ENCODE results near the gene DAZL.
"Not testable (repeated sequence)": the region's sequence is repeated elsewhere in the genome, so short reads cannot be mapped to it uniquely, and the experiment has no call there.

DAZL gene, protein sequence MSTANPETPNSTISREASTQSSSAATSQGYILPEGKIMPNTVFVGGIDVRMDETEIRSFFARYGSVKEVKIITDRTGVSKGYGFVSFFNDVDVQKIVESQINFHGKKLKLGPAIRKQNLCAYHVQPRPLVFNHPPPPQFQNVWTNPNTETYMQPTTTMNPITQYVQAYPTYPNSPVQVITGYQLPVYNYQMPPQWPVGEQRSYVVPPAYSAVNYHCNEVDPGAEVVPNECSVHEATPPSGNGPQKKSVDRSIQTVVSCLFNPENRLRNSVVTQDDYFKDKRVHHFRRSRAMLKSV

DNA sequence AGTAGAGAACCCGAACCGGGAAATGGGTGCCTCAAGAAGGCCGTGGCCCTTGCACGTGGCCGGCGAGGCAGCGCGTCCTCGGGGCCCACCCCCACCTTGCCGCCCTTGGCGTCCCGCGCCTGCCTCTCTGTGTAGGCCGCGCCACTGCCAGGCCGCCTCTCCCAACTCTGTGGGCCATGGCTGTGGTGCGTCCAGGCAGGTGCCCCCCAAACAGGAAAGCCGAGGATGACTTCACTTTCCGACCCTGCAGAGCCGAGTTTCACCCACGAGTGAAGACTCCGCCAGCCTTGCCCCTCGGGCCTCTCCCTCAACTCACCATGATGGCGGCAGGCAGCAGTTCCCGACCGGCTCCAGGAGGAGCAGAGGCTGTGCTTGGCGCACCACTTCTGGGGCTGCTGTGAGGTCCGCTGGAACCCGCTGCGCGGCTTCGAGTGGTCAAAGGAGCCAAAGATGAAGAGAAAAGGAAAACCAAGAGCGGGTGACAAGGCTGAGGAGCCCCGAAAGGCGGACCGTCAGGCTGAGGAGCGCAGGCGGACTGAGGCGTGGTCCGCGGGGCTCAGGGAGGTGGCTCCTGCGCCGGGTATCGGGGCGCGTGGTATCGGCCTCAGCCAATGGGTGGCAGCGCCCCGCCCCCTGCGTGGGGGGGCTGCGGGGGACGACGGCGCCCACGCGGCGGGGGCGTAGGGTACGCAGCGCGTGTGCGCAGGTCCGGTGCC, at the start of gene DAZL:
DAZL (minus strand) TSS at position 537 of the 716 bp plus-strand sequence; CDS start at position 319, 218 bp downstream.
- no peak for FAIRE-seq

DNA sequence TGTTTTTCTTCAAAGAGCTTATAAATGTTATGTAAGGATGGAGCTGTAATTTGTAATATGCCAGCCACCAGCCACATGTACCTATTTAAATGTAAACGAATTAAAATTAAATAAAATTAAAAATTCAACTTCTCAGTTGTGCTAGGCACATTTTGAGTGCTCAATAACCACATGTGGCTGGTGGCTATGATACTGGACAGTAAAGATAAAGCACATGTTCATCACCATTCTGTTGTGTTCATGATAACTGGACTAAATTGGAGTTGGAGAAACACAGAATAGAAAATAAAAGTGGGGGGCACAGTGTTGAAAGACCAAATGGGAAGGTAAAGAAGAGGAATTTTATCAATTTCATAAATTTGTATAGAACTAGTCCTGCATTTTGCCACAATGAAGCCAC, 49.8 kb upstream of the DAZL start:
- FAIRE-seq = no peak

DNA sequence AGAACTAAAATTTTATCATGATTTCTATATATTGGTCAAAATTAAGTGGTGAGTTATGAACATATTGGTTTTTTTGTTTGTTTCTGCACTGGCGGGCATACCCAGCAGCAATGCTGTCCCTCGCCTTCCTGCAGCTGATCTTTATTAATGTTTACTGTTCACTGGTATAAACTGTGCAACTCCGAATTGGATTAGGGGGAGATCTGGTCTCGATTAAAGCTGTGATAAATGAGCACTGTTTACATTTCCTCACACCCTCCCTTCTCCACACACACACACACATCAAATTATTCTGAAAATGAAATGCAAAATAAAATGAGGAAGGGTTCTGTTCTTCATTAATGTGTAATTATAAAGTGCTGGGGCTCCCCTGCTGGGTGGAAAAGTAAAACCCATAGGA, 48.5 kb upstream of the DAZL start:
- no peak for FAIRE-seq

DNA sequence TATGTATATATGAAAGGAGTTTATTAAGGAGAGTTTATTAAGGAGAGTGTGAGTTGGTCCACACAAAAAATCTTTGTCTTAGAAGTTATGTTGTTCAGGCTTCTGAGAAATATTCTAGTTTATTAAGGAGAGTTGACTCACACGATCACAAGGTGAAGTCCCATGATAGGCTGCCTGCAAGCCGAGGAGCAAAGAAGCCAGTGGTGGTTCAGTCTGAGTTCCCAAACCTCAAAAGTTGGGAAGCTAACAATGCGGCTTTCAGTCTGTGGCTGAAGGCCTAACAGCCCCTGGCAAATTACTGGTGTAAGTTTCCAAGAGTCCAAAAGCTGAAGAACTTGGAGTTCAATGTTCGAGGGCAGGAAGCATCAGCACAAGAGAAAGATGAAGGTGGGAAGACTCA, 42.4 kb upstream of the DAZL start:
- FAIRE-seq = no peak

DNA sequence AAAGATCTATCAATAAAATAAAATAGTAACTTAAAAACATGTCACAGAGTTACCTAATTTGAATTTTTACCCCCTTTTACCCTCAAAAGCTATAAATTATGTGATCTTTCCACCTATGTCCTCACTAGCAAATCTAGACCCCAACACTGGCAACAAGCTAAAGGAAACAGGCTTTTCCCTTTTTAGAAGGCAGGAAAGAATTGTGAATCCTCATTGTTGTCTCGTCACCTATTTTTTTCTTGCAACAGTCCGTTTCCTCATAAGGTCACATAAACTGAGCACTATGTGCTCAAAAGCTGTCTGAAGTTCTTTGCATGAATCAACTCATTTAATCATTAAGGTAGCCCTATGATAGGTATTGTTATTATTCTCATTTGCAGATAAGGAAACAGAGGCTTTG, 34.6 kb upstream of the DAZL start:
- no peak for FAIRE-seq

DNA sequence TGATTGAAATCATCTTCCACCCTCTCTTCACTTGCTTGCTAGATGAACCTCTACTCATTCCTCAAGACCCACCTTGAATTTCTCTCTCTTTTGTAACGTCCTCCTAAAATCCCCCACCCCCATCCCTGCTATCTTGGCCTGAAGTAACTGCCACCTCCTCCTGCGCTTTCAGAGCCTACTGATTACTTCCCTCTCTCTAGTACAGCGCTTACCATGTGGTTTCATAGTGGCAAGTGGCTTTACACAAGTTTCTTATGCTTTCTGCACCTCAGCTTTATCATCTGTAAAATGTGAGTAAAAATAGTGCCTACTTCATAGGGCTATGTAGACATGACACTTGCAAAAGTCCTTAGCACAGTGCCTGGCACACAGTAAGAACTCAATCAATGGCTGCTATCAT, 28.7 kb upstream of the DAZL start:
- no peak for FAIRE-seq

DNA sequence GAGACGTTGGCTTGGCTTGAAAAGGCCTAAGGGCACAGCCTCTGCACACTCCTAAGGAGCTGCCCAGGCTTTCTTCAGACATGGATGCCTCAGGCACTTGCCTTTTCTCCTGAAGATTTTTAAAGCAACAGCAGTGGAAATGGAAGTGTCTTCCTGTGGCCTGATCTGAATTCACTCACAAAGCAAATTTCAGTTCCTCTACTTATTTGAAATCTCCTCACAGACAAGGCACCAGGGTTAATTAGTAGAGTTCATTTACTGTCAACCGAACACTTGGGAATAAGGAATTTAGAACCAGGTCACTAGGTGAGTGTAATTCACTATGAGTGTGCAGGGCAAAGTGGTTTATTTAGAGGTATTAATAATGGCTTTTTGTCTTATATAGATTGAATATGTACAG, 27.2 kb upstream of the DAZL start:
- FAIRE-seq = no peak

DNA sequence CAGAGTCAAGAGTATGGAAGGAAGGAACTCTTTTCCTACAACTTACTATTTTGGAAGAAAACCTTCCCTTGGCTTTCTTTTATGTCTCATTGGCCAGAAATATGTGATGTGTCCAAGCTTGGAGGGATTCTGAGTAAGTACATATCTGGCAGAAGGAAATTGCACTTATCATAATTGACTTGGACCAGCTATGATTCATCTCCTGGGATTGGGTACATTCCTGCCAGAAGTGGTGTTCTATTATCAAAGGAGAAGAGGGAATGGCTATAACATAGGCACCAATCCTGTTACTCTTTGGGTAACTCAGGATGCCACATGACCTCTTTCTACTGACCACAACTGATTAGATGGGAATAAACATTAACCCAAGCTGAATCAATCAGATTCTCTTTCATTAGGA, 13.5 kb upstream of the DAZL start:
- FAIRE-seq = no peak

DNA sequence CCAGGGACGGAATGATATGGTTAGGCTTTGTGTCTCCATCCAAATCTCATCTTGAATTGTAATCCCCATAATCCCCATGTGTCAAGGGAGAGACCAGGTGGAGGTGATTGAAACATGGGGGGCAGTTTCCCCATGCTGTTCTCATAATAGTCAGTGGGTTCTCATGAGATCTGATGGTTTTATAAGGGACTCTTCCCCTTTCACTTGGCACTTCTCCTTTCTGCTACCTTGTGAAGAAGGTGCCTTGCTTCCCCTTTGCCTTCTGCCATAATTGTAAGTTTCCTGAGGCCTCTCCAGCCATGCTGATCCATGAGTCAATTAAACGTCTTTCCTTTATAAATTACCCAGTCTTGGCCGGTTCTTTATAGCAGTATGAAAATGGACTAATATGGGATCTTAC, 11.9 kb upstream of the DAZL start:
- FAIRE-seq = not testable (repeated sequence)

DNA sequence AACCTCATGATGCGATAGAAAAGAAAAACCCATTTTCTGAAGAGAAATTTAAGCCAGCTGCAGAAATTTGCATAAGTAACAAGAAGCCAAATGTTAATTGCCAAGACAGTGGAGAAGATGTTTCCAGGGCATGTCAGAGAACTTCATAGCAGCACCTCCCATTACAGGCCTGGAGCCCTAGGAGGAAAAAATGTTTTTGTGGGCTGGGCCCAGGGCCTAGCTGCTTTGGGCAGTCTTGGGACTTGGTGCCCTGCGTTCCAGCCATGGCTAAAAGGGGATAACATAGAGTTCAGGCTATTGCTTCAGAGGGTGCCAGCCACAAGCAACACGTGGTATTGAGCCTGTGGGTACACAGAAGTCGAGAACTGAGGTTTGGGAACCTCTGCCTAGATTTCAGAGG, 10.9 kb upstream of the DAZL start:
- no peak for FAIRE-seq

DNA sequence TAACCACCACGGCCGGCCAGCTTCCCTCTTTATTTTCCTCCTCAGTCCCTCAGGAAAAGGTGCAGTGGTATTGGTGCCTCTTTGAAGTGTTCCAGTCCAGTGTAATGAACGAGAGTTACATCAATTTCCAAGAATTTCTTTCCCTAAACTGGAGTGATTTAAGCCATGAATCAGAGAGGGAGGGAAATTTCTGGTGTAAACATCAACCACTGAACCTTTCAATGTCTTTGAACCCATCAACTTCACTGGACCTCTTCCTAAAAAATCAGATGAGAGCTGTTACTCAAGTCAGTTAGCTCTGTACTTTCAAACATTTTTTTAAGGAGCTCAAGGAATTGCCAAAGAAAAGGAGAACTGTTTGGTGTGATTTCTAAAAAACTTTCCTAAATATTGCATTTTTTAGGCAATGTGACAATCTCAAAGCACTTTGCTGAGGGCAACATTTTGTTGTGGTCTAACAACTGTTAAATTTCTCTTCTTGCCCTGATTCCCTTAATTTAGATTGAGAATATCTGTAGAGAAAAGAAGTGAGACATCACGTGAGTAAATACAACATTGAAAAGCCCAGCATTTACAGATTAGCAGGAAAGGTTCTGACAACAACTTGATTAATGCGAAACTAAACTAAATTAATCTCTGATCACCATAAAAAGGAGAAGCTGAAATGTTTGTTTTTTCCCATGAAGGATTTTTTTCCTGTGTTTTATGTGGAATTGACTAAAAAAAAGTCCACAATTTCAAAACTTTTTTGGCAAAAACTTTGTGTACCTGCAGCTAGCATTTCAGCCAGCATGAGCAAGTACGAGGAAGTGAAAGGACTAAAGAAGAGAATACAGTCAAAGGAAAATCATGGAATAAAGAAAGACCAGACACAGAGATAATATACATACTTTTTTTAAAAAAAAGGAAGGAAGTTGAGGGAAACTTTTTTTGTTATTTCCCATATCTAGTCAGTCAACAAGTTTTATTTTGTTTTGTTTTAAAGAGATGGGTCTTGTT, 9.1 kb upstream of the DAZL start:
- no peak for FAIRE-seq

DNA sequence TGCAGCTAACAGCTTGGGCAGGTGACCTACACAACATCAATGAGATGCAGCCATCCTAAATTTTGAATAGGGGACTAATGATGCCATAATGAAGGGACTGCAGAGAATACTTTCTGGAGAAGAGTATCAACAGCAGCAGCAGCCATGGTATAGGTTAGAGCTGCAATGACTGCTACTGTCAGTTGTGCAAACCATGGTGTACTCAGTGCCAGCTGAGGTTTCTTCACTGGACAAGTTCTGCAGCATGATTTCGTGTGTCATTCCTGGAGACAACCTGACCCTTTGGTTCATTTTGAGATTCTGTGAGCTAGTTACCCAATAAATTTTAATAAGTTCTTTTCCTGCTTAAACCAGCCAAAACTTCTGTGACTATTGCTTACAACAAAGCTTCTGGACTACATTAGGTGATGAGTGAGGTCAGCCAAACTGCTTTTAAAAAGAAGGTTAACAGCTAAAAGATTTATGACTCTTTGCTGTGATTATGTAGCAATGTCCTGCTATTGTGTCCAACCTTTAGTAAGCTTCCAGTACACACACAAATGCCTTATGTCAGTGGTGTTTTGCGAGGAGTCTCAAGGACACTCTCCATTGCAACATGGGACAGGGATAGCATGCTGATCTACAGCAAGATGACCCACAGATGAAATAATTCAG, 4.8 kb upstream of the DAZL start:
- FAIRE-seq = no peak

DNA sequence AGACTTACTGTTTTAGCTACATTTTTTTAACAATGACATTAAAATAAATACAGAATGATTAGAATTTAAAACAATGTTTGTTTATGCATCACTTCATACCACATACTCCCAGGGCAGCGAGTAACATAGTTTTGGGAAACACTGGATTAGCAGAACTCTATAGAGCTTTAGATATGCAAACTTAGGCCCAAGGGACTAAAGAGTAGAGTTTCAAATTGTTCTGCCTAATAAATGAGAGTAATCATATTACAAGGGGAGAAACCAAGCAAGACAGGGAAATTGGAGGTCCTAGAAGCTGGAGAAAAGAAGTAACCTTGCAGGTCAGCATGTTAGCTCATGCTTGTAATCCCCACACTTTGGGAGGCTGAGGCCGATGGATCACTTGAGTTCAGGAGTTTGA, 3.6 kb upstream of the DAZL start:
- no peak for FAIRE-seq

DNA sequence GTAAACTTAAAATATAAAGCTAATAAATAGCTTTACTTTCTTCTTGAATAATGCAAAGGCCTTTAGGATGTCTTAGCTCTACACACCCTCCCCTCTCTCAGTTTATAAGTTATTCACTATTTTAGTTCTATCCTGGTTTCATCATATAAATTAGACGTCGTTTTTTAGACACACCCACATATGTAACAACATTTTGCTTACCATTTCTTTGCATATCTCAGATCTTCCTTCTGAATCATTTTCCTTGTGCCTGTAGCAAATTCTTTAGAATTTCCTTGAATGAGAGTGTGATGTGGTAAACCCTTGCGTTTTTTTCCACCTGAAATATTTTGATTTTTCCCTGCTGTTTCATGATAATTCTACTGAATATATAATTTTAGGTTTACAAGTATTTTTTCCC, 2.5 kb upstream of the DAZL start:
- no peak for FAIRE-seq

DNA sequence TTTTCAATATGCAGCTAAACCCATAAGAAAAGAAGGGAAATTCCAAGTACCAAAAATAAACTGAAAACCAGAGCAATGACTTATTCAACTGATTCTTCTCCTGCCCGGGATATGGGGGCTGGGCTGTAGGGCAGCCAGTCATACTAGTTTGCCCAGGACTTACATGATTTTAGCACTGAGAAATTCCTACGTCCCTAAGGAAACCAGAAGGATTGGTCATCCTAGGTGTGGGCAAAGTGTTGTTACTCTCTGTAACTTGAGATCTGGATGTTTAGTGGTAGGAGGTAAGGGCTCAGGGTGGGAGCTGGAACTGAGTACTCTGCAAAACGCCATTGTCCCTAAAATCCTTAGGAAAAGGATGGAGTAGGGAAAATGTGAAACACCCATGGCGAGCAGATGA, 1.2 kb upstream of the DAZL start:
- no peak for FAIRE-seq

DNA sequence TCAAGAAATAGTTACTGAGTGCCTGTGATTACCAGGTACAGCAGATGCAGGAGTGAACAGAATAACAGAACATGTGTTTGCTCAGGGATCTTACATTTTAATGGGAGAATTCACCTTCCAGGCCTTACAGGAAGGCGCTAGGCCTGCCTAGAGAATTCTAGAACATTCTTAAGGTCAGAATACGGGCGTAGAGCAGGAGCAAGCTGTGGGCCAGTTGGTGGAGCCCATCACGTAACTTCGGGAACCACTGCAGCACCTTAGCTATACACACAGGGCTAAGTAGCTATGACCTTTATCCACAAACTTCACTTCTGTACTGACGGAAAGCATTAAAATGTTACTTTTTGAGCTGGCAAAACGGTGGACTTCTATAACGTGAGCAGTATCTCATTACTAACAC, 743 bp upstream of the DAZL start:
- FAIRE-seq = no peak

DNA sequence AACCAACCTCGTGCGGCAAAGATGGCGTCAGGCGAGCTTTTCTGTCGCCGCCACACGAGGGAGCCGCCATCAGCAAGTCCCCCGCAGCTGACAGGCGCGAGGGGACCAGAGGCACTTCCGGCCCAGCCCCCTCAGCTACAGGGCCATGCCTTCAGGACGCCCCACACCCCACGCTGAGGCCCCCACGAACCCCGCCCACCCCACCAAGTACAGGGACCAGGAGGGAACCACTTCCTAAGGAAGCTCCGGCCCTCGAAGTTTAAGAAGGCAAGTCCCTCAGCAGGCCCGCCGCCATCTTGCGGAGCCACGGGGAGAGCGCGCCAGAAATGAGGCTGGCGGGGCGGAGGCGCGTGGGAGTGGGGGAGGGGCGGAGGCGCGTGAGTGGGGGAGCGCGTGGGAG, 790 bp downstream of the DAZL start:
- no peak for FAIRE-seq

DNA sequence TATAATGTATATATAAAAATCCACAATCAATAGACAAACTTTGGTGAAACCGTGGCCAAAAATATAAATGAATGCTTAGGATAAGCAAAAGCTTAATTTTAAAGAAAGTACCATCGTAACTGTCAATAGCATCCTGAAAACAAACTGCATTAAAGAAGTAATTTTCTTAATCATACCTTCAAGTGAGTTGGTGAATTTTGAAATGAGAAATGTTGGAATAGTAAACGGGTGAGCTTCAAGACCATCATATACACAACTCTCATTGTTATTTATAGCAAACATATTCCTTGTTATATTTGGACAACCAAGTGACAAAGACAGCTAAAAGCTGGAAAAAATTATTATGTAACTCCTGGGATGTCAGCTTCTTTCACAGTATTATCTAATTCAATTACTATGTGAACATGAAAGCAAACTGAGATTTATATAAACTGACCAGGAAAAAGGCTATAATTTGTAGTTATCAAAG, 3.7 kb downstream of the DAZL start:
- no peak for FAIRE-seq

DNA sequence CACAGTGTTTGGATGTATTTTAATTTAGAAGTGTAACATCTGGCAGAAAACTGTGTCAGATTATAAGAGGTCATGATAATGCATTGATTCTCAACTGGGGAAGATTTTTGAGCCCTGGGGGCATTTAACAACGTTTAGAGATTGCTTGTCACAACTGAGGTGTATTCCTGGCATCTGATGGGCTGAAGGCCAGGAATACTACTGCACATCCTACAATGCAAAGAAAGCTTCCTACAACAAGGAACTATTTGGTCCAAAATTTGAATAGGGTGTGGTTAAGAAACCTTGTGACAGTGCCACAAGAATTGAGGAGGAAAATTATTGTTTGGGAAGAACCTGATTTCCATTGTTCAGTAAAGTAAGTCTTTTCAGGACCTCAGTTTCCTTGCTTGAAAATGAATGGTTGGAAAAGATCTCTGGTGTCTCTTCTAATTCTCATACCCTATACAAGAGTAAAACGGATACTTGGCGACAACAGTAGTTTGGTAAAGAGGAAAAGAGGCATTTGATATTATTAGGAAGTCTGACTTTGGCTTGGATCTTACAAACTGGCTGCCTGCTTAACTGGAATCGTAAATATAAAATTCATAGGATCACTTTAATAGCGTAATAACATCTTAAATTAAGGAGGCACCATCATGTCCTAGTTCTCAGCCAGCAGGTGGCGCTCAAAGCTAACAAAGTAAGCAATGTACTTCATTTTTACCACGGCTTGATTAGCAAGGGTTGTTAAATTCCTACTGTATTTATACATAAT, 4.3 kb downstream of the DAZL start:
- peak; percentile 97 for FAIRE-seq

DNA sequence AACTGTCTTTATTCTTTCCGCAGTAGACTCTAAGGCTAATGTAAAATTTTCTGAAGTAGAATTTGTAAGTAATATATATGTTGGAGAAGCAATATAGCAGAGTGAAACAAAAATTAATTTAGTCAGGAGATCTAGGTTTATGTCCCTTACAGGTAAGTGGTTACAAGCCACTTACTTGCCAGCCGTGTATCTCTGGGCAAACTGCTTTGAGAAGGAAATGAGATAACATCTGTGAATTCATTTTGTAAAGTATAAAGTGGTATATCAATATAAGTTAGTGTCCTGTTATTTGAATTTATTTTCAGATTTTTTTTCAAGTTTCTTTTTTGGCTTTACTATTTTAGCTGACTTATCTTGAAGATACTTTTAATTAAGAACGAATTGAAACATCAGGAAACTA, 5.5 kb downstream of the DAZL start:
- FAIRE-seq = no peak

DNA sequence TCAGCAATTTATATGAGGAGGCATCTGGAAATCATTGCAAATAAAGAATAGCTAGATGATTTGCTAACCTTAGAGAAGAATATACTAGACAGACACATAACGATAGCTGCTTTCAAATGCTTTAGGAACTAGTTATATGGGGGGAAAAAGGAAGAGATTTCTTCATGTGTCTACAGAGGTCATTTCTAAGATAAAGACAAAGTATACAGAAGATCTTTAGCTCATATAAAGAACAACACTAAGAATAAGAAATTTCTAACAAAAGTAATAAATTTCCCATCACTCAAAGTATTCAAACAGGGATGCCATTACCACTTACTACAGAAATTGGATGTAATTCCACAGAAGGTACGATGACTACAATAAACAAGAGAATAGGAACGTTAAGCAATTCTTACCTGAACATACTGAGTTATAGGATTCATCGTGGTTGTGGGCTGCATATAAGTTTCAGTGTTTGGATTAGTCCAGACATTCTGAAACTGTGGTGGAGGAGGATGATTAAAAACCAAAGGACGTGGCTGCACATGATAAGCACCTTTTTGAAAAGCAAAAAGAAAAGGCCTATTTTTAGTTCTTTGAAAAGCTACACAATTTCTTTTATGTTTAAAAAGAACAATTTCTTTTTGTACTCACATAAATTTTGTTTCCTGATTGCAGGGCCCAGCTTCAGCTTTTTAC, 8.7 kb downstream of the DAZL start:
- FAIRE-seq = no peak

DNA sequence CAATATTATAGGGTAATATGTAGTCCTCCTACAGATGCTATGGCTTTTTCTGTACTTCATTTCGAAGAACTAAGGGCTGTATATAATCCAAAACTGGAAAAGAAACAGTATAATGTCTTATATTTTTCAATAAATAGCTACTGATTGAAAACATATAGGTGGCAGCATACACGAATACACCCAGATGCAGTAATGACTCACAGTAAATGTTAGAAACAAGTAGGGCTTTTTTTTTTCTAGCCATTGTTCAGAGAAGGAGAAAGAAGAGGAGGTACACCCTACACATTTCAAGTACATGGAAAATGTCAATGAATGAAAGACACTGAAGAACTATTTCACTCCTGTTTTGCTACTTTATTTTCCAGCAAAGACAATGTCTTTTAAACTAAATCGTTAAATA, 9.4 kb downstream of the DAZL start:
- FAIRE-seq = no peak
